Upper lobe of left lung (tissue), 6 donors: ENCODE data around the gene EGFLAM. TPM values are rescaled to one million over a fixed set of nuclear protein-coding genes. Genes with fewer than 3 reads are reported as not detected.

Experiments used
- ATAC-seq, 2 donors: fragments of 200-7000 bp; cut with Tn5 transposase; one replicate each; pipeline ENCODE4 v1.9.1; 2022; ENCODE audit warnings: mild to moderate bottlenecking in 2 of 2, moderate library complexity in 2 of 2; ENCODE audit not compliant: low FRiP score in 2 of 2
- DNase-seq, 2 donors: peaks; one replicate each; pipeline ENCODE4 v3.0.0-alpha.2; 2019 to 2020
- H3K27ac ChIP-seq, 4 donors: fragments of 200-600 bp; sonication (generic); one replicate each; pipeline ENCODE4 v1.5.1; 2016 to 2019
- H3K27me3 ChIP-seq, 4 donors: fragments of 200-600 bp; sonication (generic); one replicate each; pipeline ENCODE4 v1.5.1; 2017 to 2019
- H3K36me3 ChIP-seq, 4 donors: fragments of 200-600 bp; sonication (generic); one replicate each; pipeline ENCODE4 v1.5.1; 2016 to 2019
- H3K4me1 ChIP-seq, 4 donors: fragments of 200-600 bp; sonication (generic); one replicate each; pipeline ENCODE4 v1.5.1; 2018 to 2019
- H3K4me3 ChIP-seq, 4 donors: fragments of 200-600 bp; sonication (generic); one replicate each; pipeline ENCODE4 v1.5.1; 2017 to 2019; ENCODE audit warnings: mild to moderate bottlenecking in 2 of 4, moderate library complexity in 1 of 4
- H3K9me3 ChIP-seq, 4 donors: fragments of 200-600 bp; sonication (generic); one replicate each; pipeline ENCODE4 v1.5.1; 2018 to 2019
- EP300 ChIP-seq, 4 donors: sonication (generic); formaldehyde crosslinking; IDR thresholded peaks; one replicate each; pipeline ENCODE4 v1.5.1; 2017; ENCODE audit warnings: antibody characterized with exemption in 4 of 4, control low read depth in 2 of 4
- POLR2A ChIP-seq, 4 donors: fragments of 450-650 bp; IDR thresholded peaks; one replicate each; pipeline ENCODE4 v1.5.1; 2016 to 2017; ENCODE audit warnings: antibody characterized with exemption in 4 of 4, mild to moderate bottlenecking in 2 of 4
- POLR2AphosphoS5 ChIP-seq, 2 donors: sonication (generic); formaldehyde crosslinking; IDR thresholded peaks; one replicate each; pipeline ENCODE4 v1.5.1; 2017; ENCODE audit warnings: antibody characterized with exemption in 2 of 2
- WGBS, 2 donors: methylation state at CpG; one replicate each; pipeline ENCODE4 v1.1.5; 2017 to 2018; 5-methylcytosine and 5-hydroxymethylcytosine counted together
- total RNA-seq, 6 donors: library from RNA; depleted of rRNA in 4 of 6; stranded (reverse); fragments of >200 nt in 4 of 6; gene quantifications; one replicate each; pipeline versions ENCODE4 v1.1.0 to v1.2.1, GENCODE V29; 2016 to 2021
- TF ChIP-seq, protein P1 (sequence below), 6 experiments: fragments of 450-650 bp in 4 of 6; fragments of 200-600 bp in 2 of 6; sonication (generic) in 2 of 6; IDR thresholded peaks; one replicate each; pipeline ENCODE4 v1.5.1; 2016 to 2019; ENCODE audit warnings: antibody characterized with exemption in 6 of 6
- donor health status: DM: no; HTN: no; CAD: no; lungs with moderate emphysema.
- donor health status: DM: no; HTN: yes; CAD: no; lungs with severe emphysema.

Gene EGFLAM
- total RNA-seq, 6 donors from 2014 or later = 0.22 to 5.2 (median 1.6) TPM; not detected in 2

DNA sequence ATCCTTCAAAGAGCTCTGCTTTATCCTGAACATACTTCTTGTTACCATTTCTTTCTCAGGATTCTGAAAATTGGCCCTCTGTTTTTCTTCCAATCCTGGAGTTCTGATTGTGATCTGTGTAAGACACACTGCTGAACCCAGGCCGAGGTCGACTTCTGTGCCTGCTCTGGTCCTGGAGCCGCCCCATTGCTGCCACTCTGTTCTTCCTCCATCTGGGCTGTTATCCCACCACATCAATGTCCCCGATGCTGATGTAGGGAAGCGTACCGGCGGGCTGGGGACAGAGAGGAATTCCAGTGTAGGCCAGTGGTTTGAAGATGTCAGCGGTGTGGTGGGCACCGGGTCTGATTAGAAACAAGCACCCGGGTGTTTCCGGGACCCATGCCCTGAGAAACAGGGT, 195.6 kb downstream of the EGFLAM start:
- no peak for ATAC-seq
- Histone ChIP-seq H3K27me3 (no peaks in the 10 kb centered on the region), H3K4me3 (no peak overlapping the region), H3K36me3 (no peaks in the 10 kb centered on the region), H3K9me3 (no peaks in the 10 kb centered on the region), H3K27ac (no peak overlapping the region), H3K4me1 (no peaks in the 10 kb centered on the region)
- no peak for DNase-seq
- WGBS, 2 donors = 83 to 84% methylated on average over 11 of the region's 11 CpGs
- TF ChIP-seq POLR2AphosphoS5 (IDR thresholded peaks at IDR 0.05) = no peak
- TF ChIP-seq POLR2A (IDR thresholded peaks at IDR 0.05) = no peak
- TF ChIP-seq EP300 (IDR thresholded peaks at IDR 0.05) = no peak
- TF ChIP-seq, protein P1, sequence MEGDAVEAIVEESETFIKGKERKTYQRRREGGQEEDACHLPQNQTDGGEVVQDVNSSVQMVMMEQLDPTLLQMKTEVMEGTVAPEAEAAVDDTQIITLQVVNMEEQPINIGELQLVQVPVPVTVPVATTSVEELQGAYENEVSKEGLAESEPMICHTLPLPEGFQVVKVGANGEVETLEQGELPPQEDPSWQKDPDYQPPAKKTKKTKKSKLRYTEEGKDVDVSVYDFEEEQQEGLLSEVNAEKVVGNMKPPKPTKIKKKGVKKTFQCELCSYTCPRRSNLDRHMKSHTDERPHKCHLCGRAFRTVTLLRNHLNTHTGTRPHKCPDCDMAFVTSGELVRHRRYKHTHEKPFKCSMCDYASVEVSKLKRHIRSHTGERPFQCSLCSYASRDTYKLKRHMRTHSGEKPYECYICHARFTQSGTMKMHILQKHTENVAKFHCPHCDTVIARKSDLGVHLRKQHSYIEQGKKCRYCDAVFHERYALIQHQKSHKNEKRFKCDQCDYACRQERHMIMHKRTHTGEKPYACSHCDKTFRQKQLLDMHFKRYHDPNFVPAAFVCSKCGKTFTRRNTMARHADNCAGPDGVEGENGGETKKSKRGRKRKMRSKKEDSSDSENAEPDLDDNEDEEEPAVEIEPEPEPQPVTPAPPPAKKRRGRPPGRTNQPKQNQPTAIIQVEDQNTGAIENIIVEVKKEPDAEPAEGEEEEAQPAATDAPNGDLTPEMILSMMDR (IDR thresholded peaks at IDR 0.05) = no peak

DNA sequence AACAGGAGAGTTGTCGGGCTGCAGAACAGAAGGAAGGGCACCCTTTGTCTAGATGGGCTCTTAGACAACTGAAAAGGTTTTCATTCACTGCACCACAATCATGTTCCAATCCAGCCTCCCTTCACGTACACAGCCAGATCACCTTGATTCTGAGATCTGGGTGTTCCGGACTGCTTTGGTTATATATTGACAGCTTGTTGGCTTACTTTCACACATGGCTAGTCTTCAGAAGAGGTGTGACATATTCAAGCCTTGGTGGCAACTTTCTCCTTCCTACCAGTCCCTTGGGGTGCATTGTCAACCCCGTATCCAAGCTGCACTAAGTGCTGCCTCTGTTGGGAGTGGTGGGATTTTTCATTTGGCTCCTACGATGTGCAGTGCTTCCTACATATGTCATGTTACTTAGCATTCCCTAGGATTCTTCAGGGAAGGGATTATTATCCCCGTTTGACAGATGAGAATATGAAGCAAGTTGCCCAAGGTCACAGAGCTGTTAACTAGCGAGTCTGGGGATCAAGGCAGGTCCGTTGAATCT, 197.5 kb downstream of the EGFLAM start:
- no peak overlapping the region for H3K4me3 ChIP-seq
- no peak for DNase-seq
- no peaks in the 10 kb centered on the region for H3K27me3 ChIP-seq
- H3K36me3 ChIP-seq = no peaks in the 10 kb centered on the region
- no peak overlapping the region for H3K27ac ChIP-seq
- no peaks in the 10 kb centered on the region for H3K4me1 ChIP-seq
- no peaks in the 10 kb centered on the region for H3K9me3 ChIP-seq
- TF ChIP-seq POLR2A (IDR thresholded peaks at IDR 0.05) = no peak
- no peak for TF ChIP-seq POLR2AphosphoS5 (IDR thresholded peaks at IDR 0.05)
- TF ChIP-seq, protein P1 (IDR thresholded peaks at IDR 0.05) = no peak
- TF ChIP-seq EP300 (IDR thresholded peaks at IDR 0.05) = no peak
- ATAC-seq = no peak
- 79 to 85% methylated on average over 7 to 8 of the region's 8 CpGs for WGBS, 2 donors

DNA sequence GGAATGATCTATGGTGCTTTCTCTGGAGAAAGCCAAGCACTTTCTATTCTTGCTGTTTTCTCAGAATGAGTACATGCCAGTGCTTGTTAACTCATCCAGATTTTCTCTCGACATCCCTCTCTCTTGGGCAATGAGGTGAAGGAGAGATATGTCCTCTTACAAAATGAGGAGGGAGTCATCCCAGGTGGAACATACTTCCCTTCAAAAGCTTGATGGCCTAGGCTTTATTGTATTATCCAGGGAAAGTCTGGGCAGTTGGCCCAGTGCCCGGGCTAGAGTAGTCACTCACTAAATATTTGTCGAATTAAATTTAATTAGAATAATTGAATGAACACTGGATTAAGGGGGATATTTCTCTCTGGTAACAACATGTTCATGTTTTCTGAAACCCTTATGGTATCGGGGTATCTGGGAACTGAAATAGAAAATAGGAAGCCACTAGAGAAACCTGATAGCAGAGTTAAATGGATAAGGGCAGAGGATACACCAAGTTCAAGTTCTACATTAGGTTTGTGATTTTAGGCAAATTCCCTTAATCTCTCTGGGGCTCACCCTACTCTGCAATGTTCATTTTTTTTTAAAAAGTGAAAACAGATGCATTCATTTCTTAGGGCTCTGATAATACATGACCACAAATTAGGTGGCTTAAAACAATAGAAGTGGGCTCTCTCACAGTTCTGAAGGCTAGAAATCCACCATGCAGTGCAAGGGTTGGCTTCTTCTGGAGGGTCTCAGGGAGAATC, 198.5 kb downstream of the EGFLAM start:
- DNase-seq (no peak), ATAC-seq (no peak)
- no peaks in the 10 kb centered on the region for H3K4me1 ChIP-seq
- H3K9me3 ChIP-seq = no peaks in the 10 kb centered on the region
- 88 to 90% methylated on average over 4 of the region's 4 CpGs for WGBS, 2 donors
- no peak for TF ChIP-seq POLR2A (IDR thresholded peaks at IDR 0.05)
- no peak for TF ChIP-seq EP300 (IDR thresholded peaks at IDR 0.05)
- no peak for TF ChIP-seq POLR2AphosphoS5 (IDR thresholded peaks at IDR 0.05)
- TF ChIP-seq, protein P1 (IDR thresholded peaks at IDR 0.05) = no peak
- H3K27ac ChIP-seq = no peak overlapping the region
- no peaks in the 10 kb centered on the region for H3K27me3 ChIP-seq
- no peak overlapping the region for H3K4me3 ChIP-seq
- H3K36me3 ChIP-seq = no peaks in the 10 kb centered on the region

DNA sequence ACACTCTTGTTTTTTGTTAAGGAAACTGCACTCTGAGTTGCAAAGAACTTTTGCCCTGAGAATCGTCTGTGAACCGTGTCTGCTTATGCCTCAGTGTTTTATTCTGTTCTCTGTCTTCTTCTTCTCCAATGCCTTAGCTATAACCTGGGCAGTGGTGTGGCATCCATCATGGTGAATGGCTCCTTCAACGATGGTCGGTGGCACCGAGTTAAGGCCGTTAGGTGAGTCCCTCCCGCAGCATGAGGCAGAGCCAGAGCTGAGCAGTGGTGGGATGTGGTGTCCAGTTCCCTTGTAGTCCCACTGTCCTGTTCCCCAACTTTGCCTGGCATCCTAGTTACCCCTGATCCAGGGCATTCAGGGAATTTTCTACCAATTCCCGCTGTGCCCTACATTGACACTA, 199.8 kb downstream of the EGFLAM start:
- TF ChIP-seq, protein P1 (IDR thresholded peaks at IDR 0.05) = no peak
- TF ChIP-seq EP300 (IDR thresholded peaks at IDR 0.05) (no peak), POLR2AphosphoS5 (IDR thresholded peaks at IDR 0.05) (no peak), POLR2A (IDR thresholded peaks at IDR 0.05) (no peak)
- H3K36me3 ChIP-seq = no peaks in the 10 kb centered on the region
- H3K4me1 ChIP-seq = peaks cover 0 to 3% (median under 1%) of the 10 kb centered on the region in 4 donors
- no peaks in the 10 kb centered on the region for H3K9me3 ChIP-seq
- no peak for ATAC-seq
- no peak for DNase-seq
- H3K4me3 ChIP-seq = no peak overlapping the region
- 96 to 97% methylated on average over 8 of the region's 8 CpGs for WGBS, 2 donors
- H3K27me3 ChIP-seq = no peaks in the 10 kb centered on the region
- H3K27ac ChIP-seq = no peak overlapping the region
